CD4-positive, alpha-beta T cell treated with Interleukin-15 for 4 hours (primary cell): ENCODE measurements around the gene SMPD4.
"Not testable (repeated sequence)": the region's sequence is repeated elsewhere in the genome, so short reads cannot be mapped to it uniquely, and the experiment has no call there.

Experiments
- DNase-seq: peaks from one replicate; pipeline ENCODE4 v3.0.0-alpha.2; 2020; ENCODE audit warnings: low spot score

The SMPD4 gene

GRCh38 chr2:130187859-130188792 lies 6.7 kb upstream of the SMPD4 start:
- not testable (repeated sequence) for DNase-seq

- DNase-seq = no peak
These were observed 5.9 kb upstream of the SMPD4 start for GRCh38 chr2:130187268-130187667.

DNA sequence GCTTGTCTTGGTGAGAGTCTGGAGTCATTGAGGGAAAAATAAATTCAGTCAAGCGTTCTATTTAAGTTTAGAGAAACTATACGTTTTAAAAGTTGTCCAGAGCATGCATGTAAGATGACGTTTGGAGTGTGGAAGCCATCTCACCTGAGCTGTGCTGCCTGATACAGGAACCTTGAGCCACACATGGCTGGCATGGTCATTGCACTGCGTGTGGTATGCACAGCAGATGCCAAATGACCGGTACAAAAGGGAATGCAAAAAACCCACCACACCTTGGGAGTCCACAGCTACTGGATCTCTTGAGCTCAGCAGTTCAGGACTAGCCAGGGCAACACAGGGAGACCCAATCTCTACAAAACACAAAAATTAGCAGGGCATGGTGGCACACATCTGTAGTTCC lies 5.0 kb upstream of the SMPD4 start:
- no peak for DNase-seq

DNA sequence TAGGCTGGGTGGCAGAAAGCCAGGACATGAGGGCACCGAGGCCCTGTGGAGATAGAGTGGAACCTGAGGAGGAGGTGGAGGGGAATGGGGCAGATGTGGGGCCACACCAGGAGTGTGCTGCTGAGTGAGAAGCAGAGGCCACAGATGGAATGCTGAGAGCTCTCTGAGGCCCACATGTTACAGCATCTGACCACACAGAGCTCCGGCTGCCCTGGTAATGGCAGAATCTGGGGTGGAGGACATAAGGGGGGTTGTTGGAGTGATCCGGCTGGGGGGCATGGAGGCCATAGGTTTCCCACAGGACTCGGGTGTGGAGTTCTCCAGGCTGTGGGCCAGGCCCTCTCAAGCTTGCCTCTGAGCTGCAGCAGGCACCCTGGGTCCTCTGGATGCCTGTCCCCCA lies 4.5 kb upstream of the SMPD4 start:
- DNase-seq = no peak

DNA sequence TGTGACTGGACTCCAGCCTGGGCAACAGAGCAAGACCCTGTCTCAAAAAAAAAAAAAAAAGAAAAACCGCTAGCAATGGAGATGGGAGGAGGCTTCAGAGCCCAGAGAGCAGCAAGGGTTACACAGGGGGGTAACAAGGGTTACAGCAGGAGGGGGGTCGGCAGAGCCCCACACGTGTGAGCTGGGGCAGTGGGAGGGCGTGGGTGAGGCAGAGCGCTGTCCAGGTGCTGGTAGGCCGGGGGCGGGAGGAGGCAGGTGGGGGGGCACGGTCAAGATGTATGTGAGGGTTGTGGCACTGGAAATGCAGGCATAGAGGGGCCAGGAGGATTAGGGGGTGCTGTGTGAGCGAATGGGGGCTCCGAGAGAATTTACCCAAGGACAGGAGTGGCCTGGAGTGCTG lies 4.0 kb upstream of the SMPD4 start:
- DNase-seq = no peak

GRCh38 chr2:130183512-130184373 lies 2.3 kb upstream of the SMPD4 start:
- no peak for DNase-seq

- not testable (repeated sequence) for DNase-seq
These were observed 1.6 kb upstream of the SMPD4 start for GRCh38 chr2:130182826-130183511.

DNA sequence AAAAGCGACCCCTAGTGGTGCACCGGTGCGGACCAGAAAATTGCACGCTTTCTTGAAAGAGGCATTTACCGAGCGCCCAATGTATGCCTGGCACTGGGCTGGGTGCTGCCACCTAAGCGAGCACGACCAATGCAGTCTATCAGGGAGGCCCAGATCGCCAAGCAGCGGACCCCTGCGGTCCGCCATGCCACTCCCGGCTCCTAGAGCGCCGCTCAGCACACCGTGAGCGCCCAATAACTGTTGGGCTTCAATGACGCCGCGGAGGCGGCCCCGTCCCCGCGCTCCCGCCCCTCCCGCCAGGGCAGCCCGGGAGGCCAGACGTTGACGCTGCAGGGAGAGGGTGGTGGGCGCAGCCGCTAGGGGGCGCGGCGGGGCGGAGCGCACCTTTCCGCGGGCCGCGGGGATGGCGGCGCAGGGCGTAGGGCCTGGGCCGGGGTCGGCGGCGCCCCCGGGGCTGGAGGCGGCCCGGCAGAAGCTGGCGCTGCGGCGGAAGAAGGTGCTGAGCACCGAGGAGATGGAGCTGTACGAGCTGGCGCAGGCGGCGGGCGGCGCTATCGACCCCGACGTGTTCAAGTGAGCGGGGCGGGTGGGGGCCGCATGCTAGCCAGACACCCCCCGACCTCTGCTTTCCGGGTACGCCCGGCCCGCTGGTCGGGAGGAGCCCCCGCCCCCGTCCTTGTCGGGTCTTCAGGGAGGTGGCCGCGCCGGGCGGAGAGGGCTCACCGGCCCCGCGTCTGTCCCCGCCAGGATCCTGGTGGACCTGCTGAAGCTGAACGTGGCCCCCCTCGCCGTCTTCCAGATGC lies 679 bp upstream of the SMPD4 start, which contains the start of gene MZT2B:
TSS of gene MZT2B (plus strand) at position 383 of the 803 bp plus-strand sequence. CDS start at position 404, 21 bp downstream.
- DNase-seq = peak; percentile 91

- not testable (repeated sequence) for DNase-seq
These were observed 738 bp downstream of the SMPD4 start for GRCh38 chr2:130180404-130181324.

- DNase-seq = not testable (repeated sequence)
These were observed 6.5 kb downstream of the SMPD4 start for GRCh38 chr2:130174866-130175265.

DNA sequence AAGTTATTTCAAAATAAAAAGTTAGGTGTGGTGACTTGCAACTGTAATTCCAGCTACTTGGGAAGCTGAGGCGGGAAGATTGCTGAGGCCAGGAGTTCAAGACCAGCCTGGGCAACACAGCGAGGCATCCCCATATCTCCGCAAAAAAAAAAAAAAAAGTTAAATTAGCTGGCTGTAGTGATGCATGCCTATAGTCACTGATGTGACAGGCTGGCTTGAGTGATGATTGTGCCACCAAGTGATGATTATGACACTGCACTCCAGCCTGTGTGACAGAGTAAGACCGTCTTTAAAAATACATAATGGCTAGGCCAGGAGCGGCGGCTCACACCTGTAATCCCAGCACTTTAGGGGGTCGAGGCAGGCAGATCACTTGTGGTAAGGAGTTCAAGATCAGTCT lies 11.5 kb downstream of the SMPD4 start:
- DNase-seq = no peak

GRCh38 chr2:130169163-130169562 lies 12.2 kb downstream of the SMPD4 start:
- not testable (repeated sequence) for DNase-seq

- DNase-seq = not testable (repeated sequence)
These were observed 14.8 kb downstream of the SMPD4 start for GRCh38 chr2:130166611-130167010.

DNA sequence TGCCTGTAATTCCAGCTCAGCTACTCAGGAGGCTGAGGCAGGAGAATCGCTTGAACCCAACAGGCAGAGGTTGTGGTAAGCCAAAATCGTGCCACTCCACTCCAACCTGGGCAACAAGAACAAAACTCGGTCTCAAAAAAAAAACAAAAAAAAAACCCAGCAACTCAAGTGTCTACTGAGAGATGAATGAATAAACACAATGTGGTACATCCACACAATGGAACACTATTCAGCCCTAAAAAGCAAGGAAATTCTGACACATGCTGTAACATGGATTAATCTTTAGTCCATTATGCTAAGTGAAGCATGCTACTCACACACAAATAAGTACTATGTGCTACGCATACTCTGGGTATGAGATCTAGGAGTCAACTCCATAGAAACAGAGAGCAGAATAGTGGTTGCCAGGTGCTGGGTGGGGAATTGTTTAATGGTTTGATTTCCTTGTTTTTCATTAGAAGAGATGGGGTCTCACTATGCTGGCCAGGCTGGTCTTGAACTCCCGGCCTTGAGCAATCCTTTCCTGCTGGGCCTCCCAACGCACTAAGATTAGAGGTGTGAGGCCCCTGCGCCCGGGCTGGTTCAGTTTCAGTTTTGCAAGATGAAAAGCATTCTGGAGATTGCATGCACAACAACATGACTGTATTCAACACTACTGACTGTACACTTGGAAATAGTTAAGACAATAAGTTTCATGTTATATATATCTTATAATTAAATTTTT lies 15.9 kb downstream of the SMPD4 start:
- no peak for DNase-seq

GRCh38 chr2:130162968-130163367 lies 18.4 kb downstream of the SMPD4 start:
- DNase-seq = no peak

DNA sequence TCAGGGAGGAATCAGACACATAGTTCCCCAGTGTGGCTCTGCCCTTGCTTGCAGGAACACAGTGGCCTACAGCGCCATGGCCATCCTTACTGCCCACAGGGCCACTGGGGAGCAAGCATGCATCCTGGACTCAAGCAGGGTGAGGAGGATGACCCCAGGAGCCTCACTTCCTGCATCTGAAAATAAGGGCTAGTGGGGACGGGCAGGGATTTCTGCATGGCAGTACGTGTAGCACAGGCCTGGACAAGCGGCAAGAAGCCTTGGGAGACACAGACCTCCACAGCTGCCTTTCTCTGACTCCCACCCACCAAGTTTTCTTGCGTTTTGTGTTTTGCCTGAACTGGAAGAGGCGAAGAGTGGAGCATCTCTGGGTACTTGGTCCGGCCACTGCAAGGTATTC lies 18.9 kb downstream of the SMPD4 start:
- DNase-seq = not testable (repeated sequence)

GRCh38 chr2:130160838-130161705 lies 20.3 kb downstream of the SMPD4 start:
- not testable (repeated sequence) for DNase-seq

GRCh38 chr2:130160131-130160530 lies 21.3 kb downstream of the SMPD4 start:
- DNase-seq = no peak
